Inflammatory macrophage (primary cell): Measurements from ENCODE around the gene GPBP1L1.
A peak's percentile ranks its signal among the peaks of the same experiment; 100 is the strongest.
"Not testable (repeated sequence)": the region's sequence is repeated elsewhere in the genome, so short reads cannot be mapped to it uniquely, and the experiment has no call there.

Experiments used
- DNase-seq, 2 donors: peaks; one replicate each; pipeline ENCODE4 v3.0.0-alpha.2; 2020 to 2022
- total RNA-seq, 18 experiments: gene quantifications; one replicate each; lab custom pipeline; 2026; ENCODE audit warnings: mixed read lengths in 6 of 18, inconsistent platforms in 2 of 18; lab: John Stamatoyannopoulos, UW

GPBP1L1 gene
- 123 to 197 (median 148) reads per million in 18 experiments for total RNA-seq

- DNase-seq = peak; percentile 97 to 98
Observed at GRCh38 chr1:45686288-45687013, at the start of gene GPBP1L1. Gene GPBP1L1 (minus strand): TSS chr1:45686533. CDS start chr1:45659087, 27,446 bp downstream.

- DNase-seq = no peak
Observed at GRCh38 chr1:45730780-45731319, 44.5 kb upstream of the GPBP1L1 start.

- peak; percentile 66 to 82 for DNase-seq
Observed at GRCh38 chr1:45730075-45730779, 43.9 kb upstream of the GPBP1L1 start.

GRCh38 chr1:45726007-45726406 lies 39.7 kb upstream of the GPBP1L1 start:
- DNase-seq = not testable (repeated sequence)

GRCh38 chr1:45723248-45723930 lies 37.1 kb upstream of the GPBP1L1 start:
- DNase-seq = no peak

- DNase-seq = peak; percentile 52 to 68
Observed at GRCh38 chr1:45722809-45723208, 36.5 kb upstream of the GPBP1L1 start.

GRCh38 chr1:45721207-45721606 lies 34.9 kb upstream of the GPBP1L1 start:
- DNase-seq = peak in 1 of 2 donors; percentile 6

GRCh38 chr1:45718289-45718688 lies 32.0 kb upstream of the GPBP1L1 start:
- DNase-seq = no peak

GRCh38 chr1:45717386-45717785 lies 31.1 kb upstream of the GPBP1L1 start:
- not testable (repeated sequence) for DNase-seq

- no peak for DNase-seq
Observed at GRCh38 chr1:45716700-45717099, 30.4 kb upstream of the GPBP1L1 start.

- DNase-seq = no peak
Observed at GRCh38 chr1:45713711-45714110, 27.4 kb upstream of the GPBP1L1 start.

GRCh38 chr1:45704637-45705036 lies 18.3 kb upstream of the GPBP1L1 start:
- no peak for DNase-seq

- DNase-seq = no peak
Observed at GRCh38 chr1:45694823-45695222, 8.5 kb upstream of the GPBP1L1 start.

GRCh38 chr1:45693811-45694210 lies 7.5 kb upstream of the GPBP1L1 start:
- DNase-seq = not testable (repeated sequence)

- DNase-seq = peak; percentile 89 to 92
Observed at GRCh38 chr1:45687754-45688740, 1.7 kb upstream of the GPBP1L1 start, which contains the start of gene TMEM69. Gene TMEM69 (plus strand): TSS chr1:45688181. CDS start chr1:45691069, 2,888 bp downstream.

- DNase-seq = peak; percentile 100
Observed at GRCh38 chr1:45687014-45687753, 851 bp upstream of the GPBP1L1 start.

GRCh38 chr1:45686015-45686287 lies 382 bp downstream of the GPBP1L1 start:
- DNase-seq = peak; percentile 30 to 55

- peak; percentile 47 to 51 for DNase-seq
Observed at GRCh38 chr1:45685308-45686014, 872 bp downstream of the GPBP1L1 start.

- no peak for DNase-seq
Observed at GRCh38 chr1:45684402-45684801, 1.9 kb downstream of the GPBP1L1 start.

- DNase-seq = no peak
Observed at GRCh38 chr1:45682942-45683341, 3.4 kb downstream of the GPBP1L1 start.
